Measurements from ENCODE around the gene GIGYF2. TPM values are rescaled to one million over a fixed set of nuclear protein-coding genes. Genes with fewer than 3 reads are reported as not detected.
A peak's percentile ranks its signal among the peaks of the same experiment; 100 is the strongest.

GIGYF2 gene
- total RNA-seq, 1 donor from 2014 or later = 61.1 TPM

DNA sequence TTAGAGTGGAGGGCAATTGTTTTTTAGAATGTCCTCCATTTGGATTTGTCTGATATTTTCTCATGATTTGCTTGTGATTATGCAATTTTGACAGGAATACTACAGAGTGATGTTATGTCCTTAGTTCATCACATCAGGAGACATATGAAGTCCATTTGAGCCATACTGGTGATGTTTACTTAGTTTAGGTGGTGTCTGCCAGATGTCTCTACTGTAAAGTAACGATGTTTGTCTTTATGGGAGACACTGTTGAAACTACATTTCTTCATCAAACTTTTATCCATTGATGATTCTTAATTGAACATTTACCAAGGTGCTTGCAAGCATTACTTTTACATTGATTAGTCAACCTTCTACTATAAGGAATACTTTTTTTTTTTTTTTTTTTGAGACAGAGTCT lies 168.0 kb downstream of the GIGYF2 start:
- TF ChIP-seq, protein P1, sequence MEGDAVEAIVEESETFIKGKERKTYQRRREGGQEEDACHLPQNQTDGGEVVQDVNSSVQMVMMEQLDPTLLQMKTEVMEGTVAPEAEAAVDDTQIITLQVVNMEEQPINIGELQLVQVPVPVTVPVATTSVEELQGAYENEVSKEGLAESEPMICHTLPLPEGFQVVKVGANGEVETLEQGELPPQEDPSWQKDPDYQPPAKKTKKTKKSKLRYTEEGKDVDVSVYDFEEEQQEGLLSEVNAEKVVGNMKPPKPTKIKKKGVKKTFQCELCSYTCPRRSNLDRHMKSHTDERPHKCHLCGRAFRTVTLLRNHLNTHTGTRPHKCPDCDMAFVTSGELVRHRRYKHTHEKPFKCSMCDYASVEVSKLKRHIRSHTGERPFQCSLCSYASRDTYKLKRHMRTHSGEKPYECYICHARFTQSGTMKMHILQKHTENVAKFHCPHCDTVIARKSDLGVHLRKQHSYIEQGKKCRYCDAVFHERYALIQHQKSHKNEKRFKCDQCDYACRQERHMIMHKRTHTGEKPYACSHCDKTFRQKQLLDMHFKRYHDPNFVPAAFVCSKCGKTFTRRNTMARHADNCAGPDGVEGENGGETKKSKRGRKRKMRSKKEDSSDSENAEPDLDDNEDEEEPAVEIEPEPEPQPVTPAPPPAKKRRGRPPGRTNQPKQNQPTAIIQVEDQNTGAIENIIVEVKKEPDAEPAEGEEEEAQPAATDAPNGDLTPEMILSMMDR (IDR thresholded peaks at IDR 0.05; ENCODE audit: unreplicated experiment) = no peak
- Mint-ChIP-seq H3K4me3 (ENCODE audit: unreplicated experiment) (no peak overlapping the region), H3K36me3 (ENCODE audit: low read depth, unreplicated experiment) (no peaks in the 10 kb centered on the region), H3K9me3 (ENCODE audit: unreplicated experiment) (no peaks in the 10 kb centered on the region), H3K27ac (ENCODE audit: unreplicated experiment) (no peak overlapping the region), H3K4me1 (ENCODE audit: unreplicated experiment) (peaks cover 11% of the 10 kb centered on the region), H3K27me3 (ENCODE audit: unreplicated experiment) (peaks cover 4% of the 10 kb centered on the region)
- DNase-seq (ENCODE audit: low spot score) = no peak

DNA sequence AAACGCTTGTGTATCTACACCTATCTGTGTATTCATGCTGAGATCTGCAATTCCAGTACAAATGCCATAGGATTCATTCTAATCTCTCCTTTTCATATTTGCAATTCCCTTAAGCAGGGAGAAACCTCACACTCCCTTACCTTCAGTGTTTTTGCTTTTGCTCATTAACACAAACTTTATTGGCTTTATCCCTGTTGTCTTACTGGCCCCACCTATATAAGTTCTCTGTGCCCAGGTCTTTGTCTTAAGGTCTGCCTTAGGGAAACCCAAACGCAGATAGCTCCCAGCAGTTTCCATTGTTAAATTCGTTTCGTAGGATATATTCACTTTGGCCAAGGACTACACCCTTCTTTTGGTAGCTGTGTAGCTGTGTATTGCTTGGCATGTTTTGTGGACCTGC lies 169.0 kb downstream of the GIGYF2 start:
- no peaks in the 10 kb centered on the region for H3K36me3 Mint-ChIP-seq (ENCODE audit: low read depth, unreplicated experiment)
- peaks cover 4% of the 10 kb centered on the region for H3K27me3 Mint-ChIP-seq (ENCODE audit: unreplicated experiment)
- no peak for DNase-seq (ENCODE audit: low spot score)
- no peak overlapping the region for H3K4me3 Mint-ChIP-seq (ENCODE audit: unreplicated experiment)
- no peak overlapping the region for H3K27ac Mint-ChIP-seq (ENCODE audit: unreplicated experiment)
- H3K9me3 Mint-ChIP-seq (ENCODE audit: unreplicated experiment) = no peaks in the 10 kb centered on the region
- TF ChIP-seq, protein P1 (IDR thresholded peaks at IDR 0.05; ENCODE audit: unreplicated experiment) = no peak
- H3K4me1 Mint-ChIP-seq (ENCODE audit: unreplicated experiment) = peaks cover 11% of the 10 kb centered on the region

DNA sequence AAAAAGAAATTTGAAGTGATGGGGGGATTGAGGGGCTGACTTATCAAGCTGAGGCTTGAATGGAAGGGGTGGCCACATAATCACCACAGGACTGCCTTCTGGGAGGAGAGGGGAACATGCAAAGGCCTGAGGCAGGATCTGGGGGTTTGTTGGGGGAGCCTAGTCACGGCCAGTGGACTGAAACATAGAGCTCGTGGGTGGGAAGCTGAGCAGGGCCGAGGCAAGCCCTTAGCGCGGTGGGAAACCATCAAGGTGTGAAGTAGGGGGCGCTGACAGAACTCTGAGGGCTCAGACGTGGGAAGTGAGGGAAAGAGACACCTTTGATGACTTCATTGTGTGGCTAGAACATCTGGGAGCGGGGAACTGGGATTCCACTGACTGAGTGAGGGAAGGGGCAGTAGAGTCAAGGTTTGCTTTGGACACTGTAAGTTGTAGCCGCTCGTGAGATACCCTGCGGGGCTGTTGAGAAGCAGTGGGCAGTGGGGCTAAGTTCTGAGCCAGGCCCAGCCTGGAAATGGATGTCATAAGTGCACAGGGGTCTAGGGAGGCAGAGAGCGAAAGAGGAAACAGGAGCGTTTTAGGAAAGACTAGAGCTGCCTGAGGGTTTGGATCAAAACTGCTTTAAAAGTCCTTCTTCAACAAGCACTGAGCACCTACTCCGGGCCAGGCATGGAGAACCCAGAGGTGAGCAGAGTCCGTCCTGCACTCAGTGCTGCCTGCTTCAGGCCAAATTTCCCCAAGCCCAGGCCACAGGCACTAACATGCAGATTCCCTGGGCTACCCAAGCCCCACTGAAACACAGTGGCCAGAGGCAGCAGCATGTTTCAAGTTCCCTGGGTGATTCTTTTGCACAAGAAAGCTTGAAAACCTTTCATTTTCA lies 172.2 kb downstream of the GIGYF2 start:
- no peak for DNase-seq (ENCODE audit: low spot score)
- H3K36me3 Mint-ChIP-seq (ENCODE audit: low read depth, unreplicated experiment) = peaks cover 4% of the 10 kb centered on the region
- H3K4me3 Mint-ChIP-seq (ENCODE audit: unreplicated experiment) = no peak overlapping the region
- TF ChIP-seq, protein P1 (IDR thresholded peaks at IDR 0.05; ENCODE audit: unreplicated experiment) = no peak
- peak overlapping the region; percentile 39 for H3K27ac Mint-ChIP-seq (ENCODE audit: unreplicated experiment)
- H3K4me1 Mint-ChIP-seq (ENCODE audit: unreplicated experiment) = peaks cover 11% of the 10 kb centered on the region
- H3K9me3 Mint-ChIP-seq (ENCODE audit: unreplicated experiment) = no peaks in the 10 kb centered on the region
- peaks cover 8% of the 10 kb centered on the region for H3K27me3 Mint-ChIP-seq (ENCODE audit: unreplicated experiment)

DNA sequence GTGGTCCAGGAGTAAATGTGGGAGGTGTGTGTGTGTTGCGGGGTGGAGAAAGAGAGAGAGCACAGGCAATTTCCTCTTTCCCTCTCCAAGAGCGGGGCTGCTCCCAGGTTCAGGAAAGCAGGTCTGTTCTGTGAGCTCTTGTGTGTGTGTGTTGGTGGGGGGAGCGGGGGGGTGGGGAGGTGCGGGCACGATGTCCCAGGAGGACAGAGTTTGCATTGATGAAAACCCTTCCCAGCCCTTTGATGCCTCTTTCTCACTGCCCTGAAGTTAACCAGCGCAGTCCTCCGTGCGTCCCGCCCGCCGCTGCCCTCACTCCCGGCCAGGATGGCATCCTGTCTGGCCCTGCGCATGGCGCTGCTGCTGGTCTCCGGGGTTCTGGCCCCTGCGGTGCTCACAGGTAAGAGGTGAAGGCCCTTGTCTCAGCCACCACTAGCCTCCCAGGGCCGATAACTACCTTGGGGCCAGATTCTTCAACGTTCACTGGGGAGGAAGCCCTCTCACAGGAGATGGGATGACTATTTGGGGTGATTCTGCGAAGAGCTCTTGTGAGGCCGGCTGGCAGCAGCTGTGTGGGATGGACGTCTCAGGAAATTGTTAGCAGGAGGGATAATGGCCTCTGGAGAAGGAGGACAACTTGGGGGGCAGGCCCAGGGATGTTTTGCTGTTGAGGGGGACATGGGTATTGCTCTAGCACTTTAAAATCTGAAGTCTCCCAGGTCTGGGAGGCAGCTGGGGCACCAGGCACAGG lies 173.1 kb downstream of the GIGYF2 start, which contains the start of gene SNORC:
Gene SNORC (plus strand): TSS at position 247 of the 748 bp plus-strand sequence. CDS start 78 bp downstream, at position 325.
- Mint-ChIP-seq H3K27ac (ENCODE audit: unreplicated experiment) (peak within 1 kb of the TSS; percentile 39), H3K4me3 (ENCODE audit: unreplicated experiment) (no peak within 1 kb of the TSS), H3K9me3 (ENCODE audit: unreplicated experiment) (no peaks in the 10 kb centered on the region), H3K36me3 (ENCODE audit: low read depth, unreplicated experiment) (peaks cover 4% of the 10 kb centered on the region), H3K4me1 (ENCODE audit: unreplicated experiment) (peaks cover 11% of the 10 kb centered on the region), H3K27me3 (ENCODE audit: unreplicated experiment) (peaks cover 15% of the 10 kb centered on the region)
- TF ChIP-seq, protein P1 (IDR thresholded peaks at IDR 0.05; ENCODE audit: unreplicated experiment) = no peak
- no peak for DNase-seq (ENCODE audit: low spot score)
